Parathyroid adenoma (tissue), 2 donors: ENCODE data around the gene HMGN3.

Source experiments
- H2AFZ ChIP-seq: fragments of 300-600 bp; sonication (generic); one replicate; pipeline ENCODE4 v1.7.0; 2017; ENCODE audit warnings: antibody characterized with exemption, mild to moderate bottlenecking
- H3K27ac ChIP-seq: fragments of 300-600 bp; sonication (generic); one replicate; pipeline ENCODE4 v1.7.0; 2017
- H3K27me3 ChIP-seq: fragments of 300-600 bp; sonication (generic); one replicate; pipeline ENCODE4 v1.7.0; 2017; ENCODE audit warnings: low read length; ENCODE audit not compliant: control insufficient read depth, insufficient read depth
- H3K36me3 ChIP-seq: fragments of 300-600 bp; sonication (generic); one replicate; pipeline ENCODE4 v1.7.0; 2017; ENCODE audit warnings: low read length; ENCODE audit not compliant: control insufficient read depth, insufficient read depth
- H3K4me1 ChIP-seq: fragments of 300-600 bp; sonication (generic); one replicate; pipeline ENCODE4 v1.7.0; 2017; ENCODE audit warnings: control low read depth
- H3K4me2 ChIP-seq: fragments of 300-600 bp; sonication (generic); one replicate; pipeline ENCODE4 v1.7.0; 2017; ENCODE audit warnings: low read length
- H3K4me3 ChIP-seq: fragments of 300-600 bp; sonication (generic); one replicate; pipeline ENCODE4 v1.7.0; 2017; ENCODE audit warnings: low read depth, low read length
- H3K79me2 ChIP-seq: fragments of 300-600 bp; sonication (generic); one replicate; pipeline ENCODE4 v1.7.0; 2017; ENCODE audit warnings: control low read depth
- H3K9ac ChIP-seq: fragments of 300-600 bp; sonication (generic); one replicate; pipeline ENCODE4 v1.7.0; 2017; ENCODE audit warnings: mild to moderate bottlenecking
- H3K9me3 ChIP-seq: fragments of 300-600 bp; sonication (generic); one replicate; pipeline ENCODE4 v1.7.0; 2017; ENCODE audit warnings: low read length; ENCODE audit not compliant: control insufficient read depth
- CTCF ChIP-seq: fragments of 300-600 bp; sonication (generic); IDR thresholded peaks from one replicate; pipeline ENCODE4 v1.7.0; 2017; ENCODE audit warnings: antibody characterized with exemption, mild to moderate bottlenecking
- donor health status: primary hyperparathyroidism.

The HMGN3 gene

GRCh38 chr6:79201143-79201542 lies 33.3 kb downstream of the HMGN3 start:
- no peak overlapping the region for H2AFZ ChIP-seq
- H3K9me3 ChIP-seq: no peaks in the 10 kb centered on the region
- peaks cover 3% of the 10 kb centered on the region for H3K4me1 ChIP-seq
- TF ChIP-seq CTCF: no peak
- no peaks in the 10 kb centered on the region for H3K36me3 ChIP-seq
- H3K4me2 ChIP-seq: no peak overlapping the region
- H3K27ac ChIP-seq: no peak overlapping the region
- no peaks in the 10 kb centered on the region for H3K27me3 ChIP-seq
- H3K4me3 ChIP-seq: no peak overlapping the region
- H3K9ac ChIP-seq: no peak overlapping the region
- no peaks in the 10 kb centered on the region for H3K79me2 ChIP-seq

- Histone ChIP-seq H3K4me2 (no peak overlapping the region), H3K27me3 (no peaks in the 10 kb centered on the region), H3K79me2 (no peaks in the 10 kb centered on the region), H3K9ac (no peak overlapping the region), H3K4me1 (peaks cover 3% of the 10 kb centered on the region), H3K4me3 (no peak overlapping the region), H2AFZ (no peak overlapping the region), H3K9me3 (no peaks in the 10 kb centered on the region), H3K36me3 (no peaks in the 10 kb centered on the region), H3K27ac (no peak overlapping the region)
- no peak for TF ChIP-seq CTCF
Observed at GRCh38 chr6:79196912-79197311, 37.6 kb downstream of the HMGN3 start.

GRCh38 chr6:79193971-79194370 lies 40.5 kb downstream of the HMGN3 start:
- Histone ChIP-seq H3K9ac (no peak overlapping the region), H3K4me1 (peaks cover 3% of the 10 kb centered on the region), H3K4me3 (no peak overlapping the region), H3K9me3 (no peaks in the 10 kb centered on the region), H2AFZ (no peak overlapping the region), H3K36me3 (no peaks in the 10 kb centered on the region), H3K27me3 (no peaks in the 10 kb centered on the region), H3K4me2 (no peak overlapping the region), H3K79me2 (no peaks in the 10 kb centered on the region), H3K27ac (no peak overlapping the region)
- TF ChIP-seq CTCF: no peak

- no peak overlapping the region for H3K27ac ChIP-seq
Observed at GRCh38 chr6:79189760-79190350, 44.6 kb downstream of the HMGN3 start.

More at GRCh38 chr6:79189760-79190350, 44.6 kb downstream of the HMGN3 start:
- H3K4me1 ChIP-seq: no peaks in the 10 kb centered on the region
- H3K9me3 ChIP-seq: no peaks in the 10 kb centered on the region
- H2AFZ ChIP-seq: no peak overlapping the region
- no peaks in the 10 kb centered on the region for H3K27me3 ChIP-seq
- TF ChIP-seq CTCF: no peak
- no peak overlapping the region for H3K4me2 ChIP-seq
- H3K36me3 ChIP-seq: no peaks in the 10 kb centered on the region
- H3K9ac ChIP-seq: no peak overlapping the region
- H3K79me2 ChIP-seq: no peaks in the 10 kb centered on the region
- no peak overlapping the region for H3K4me3 ChIP-seq
